ENCODE data around the gene MGAT4D. TPM values are rescaled to one million over a fixed set of nuclear protein-coding genes. Genes with fewer than 3 reads are reported as not detected.
"Not testable (repeated sequence)": the region's sequence is repeated elsewhere in the genome, so short reads cannot be mapped to it uniquely, and the experiment has no call there.

The MGAT4D gene
- total and polyA plus RNA-seq, 4 experiments from 2014 or later, result not detected

GRCh38 chr4:140413130-140413969 lies 84.7 kb downstream of the MGAT4D start:
- CTCF ChIA-PET (ENCODE audit: partially characterized antibody), result interaction anchor here (1.4 kb wide), 1 partner anchor 40 kb away, joined by 3 read pairs; the partner anchor contains the start of gene SCOC
- H3K4me3 Mint-ChIP-seq; H3K36me3 Mint-ChIP-seq; DNase-seq; H3K4me3 ChIP-seq (ENCODE audit: low read length in 2 of 2); H3K27ac ChIP-seq (ENCODE audit: low read depth, low read length); H3K27ac Mint-ChIP-seq; H3K9me3 ChIP-seq (ENCODE audit: control insufficient read depth in 1 of 2, low read length in 2 of 2); H3K27me3 ChIP-seq (ENCODE audit: insufficient read depth, low read length); H3K4me1 ChIP-seq (ENCODE audit: insufficient read depth, low read length); POLR2A ChIA-PET (ENCODE audit: partially characterized antibody); H3K4me1 Mint-ChIP-seq; H3K9me3 Mint-ChIP-seq; H3K36me3 ChIP-seq (ENCODE audit: insufficient read depth, low read length); intact Hi-C loops (cut with micrococcal nuclease): not testable (repeated sequence)
- H3K27me3 Mint-ChIP-seq, result peaks cover 5 to 20% of the 10 kb centered on the region in 2 donors

DNA sequence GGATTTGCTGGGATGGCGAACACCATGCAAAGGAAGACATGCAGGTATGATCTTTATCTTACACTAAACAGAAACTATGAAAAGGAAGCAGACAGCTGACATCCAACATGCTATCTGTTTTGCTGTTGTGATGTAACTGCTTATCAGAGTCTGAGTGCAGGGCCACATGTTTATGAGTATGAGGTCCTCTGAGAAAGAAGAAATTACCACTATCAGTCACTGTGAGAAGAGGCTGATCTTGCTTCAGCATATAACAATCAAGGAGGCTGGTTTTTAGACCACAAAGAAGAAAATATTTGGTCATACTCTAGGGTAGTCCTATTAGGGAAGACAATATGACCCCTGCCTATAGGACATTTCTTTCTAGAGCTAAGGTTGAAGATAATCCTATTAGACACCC lies 89.1 kb downstream of the MGAT4D start:
- no peak for DNase-seq
- Histone ChIP-seq H3K36me3 (ENCODE audit: insufficient read depth, low read length) (no peaks in the 10 kb centered on the region), H3K27ac (ENCODE audit: low read depth, low read length) (no peak overlapping the region), H3K27me3 (ENCODE audit: insufficient read depth, low read length) (no peaks in the 10 kb centered on the region), H3K4me3 (ENCODE audit: low read length in 2 of 2) (no peak overlapping the region), H3K4me1 (ENCODE audit: insufficient read depth, low read length) (no peaks in the 10 kb centered on the region), H3K9me3 (ENCODE audit: control insufficient read depth in 1 of 2, low read length in 2 of 2) (no peaks in the 10 kb centered on the region)
- POLR2A ChIA-PET (ENCODE audit: partially characterized antibody), result no interaction called here
- Mint-ChIP-seq H3K36me3 (no peaks in the 10 kb centered on the region), H3K27ac (no peak overlapping the region), H3K4me3 (no peak overlapping the region), H3K9me3 (no peaks in the 10 kb centered on the region), H3K4me1 (no peaks in the 10 kb centered on the region), H3K27me3 (peaks cover 10 to 29% of the 10 kb centered on the region in 2 donors)
- intact Hi-C loops (cut with micrococcal nuclease), result no loop called here
- CTCF ChIA-PET (ENCODE audit: partially characterized antibody), result no interaction called here

GRCh38 chr4:140406292-140406691 lies 91.8 kb downstream of the MGAT4D start:
- H3K4me1 Mint-ChIP-seq, result no peaks in the 10 kb centered on the region
- POLR2A ChIA-PET (ENCODE audit: partially characterized antibody), result no interaction called here
- H3K36me3 Mint-ChIP-seq, result no peaks in the 10 kb centered on the region
- CTCF ChIA-PET (ENCODE audit: partially characterized antibody), result interaction anchor here (0.6 kb wide), 1 partner anchor 46 kb away, joined by 3 read pairs; no protein-coding TSS in a partner anchor
- Histone ChIP-seq H3K9me3 (ENCODE audit: control insufficient read depth in 1 of 2, low read length in 2 of 2) (no peaks in the 10 kb centered on the region), H3K27ac (ENCODE audit: low read depth, low read length) (no peak overlapping the region), H3K4me3 (ENCODE audit: low read length in 2 of 2) (no peak overlapping the region), H3K27me3 (ENCODE audit: insufficient read depth, low read length) (no peaks in the 10 kb centered on the region), H3K36me3 (ENCODE audit: insufficient read depth, low read length) (no peaks in the 10 kb centered on the region), H3K4me1 (ENCODE audit: insufficient read depth, low read length) (no peaks in the 10 kb centered on the region)
- intact Hi-C loops (cut with micrococcal nuclease), result no loop called here
- H3K4me3 Mint-ChIP-seq, result no peak overlapping the region
- no peak overlapping the region for H3K27ac Mint-ChIP-seq
- no peak for DNase-seq
- no peaks in the 10 kb centered on the region for H3K9me3 Mint-ChIP-seq
- H3K27me3 Mint-ChIP-seq, result peaks cover 8 to 18% of the 10 kb centered on the region in 2 donors

- H3K9me3 Mint-ChIP-seq, result no peaks in the 10 kb centered on the region
- H3K4me3 Mint-ChIP-seq, result no peak overlapping the region
- no peaks in the 10 kb centered on the region for H3K36me3 Mint-ChIP-seq
- H3K27ac Mint-ChIP-seq, result no peak overlapping the region
- Histone ChIP-seq H3K27me3 (ENCODE audit: insufficient read depth, low read length) (no peaks in the 10 kb centered on the region), H3K36me3 (ENCODE audit: insufficient read depth, low read length) (no peaks in the 10 kb centered on the region), H3K4me1 (ENCODE audit: insufficient read depth, low read length) (no peaks in the 10 kb centered on the region), H3K27ac (ENCODE audit: low read depth, low read length) (no peak overlapping the region), H3K4me3 (ENCODE audit: low read length in 2 of 2) (no peak overlapping the region), H3K9me3 (ENCODE audit: control insufficient read depth in 1 of 2, low read length in 2 of 2) (no peaks in the 10 kb centered on the region)
- CTCF ChIA-PET (ENCODE audit: partially characterized antibody), result no interaction called here
- intact Hi-C loops (cut with micrococcal nuclease), result no loop called here
- H3K27me3 Mint-ChIP-seq, result peaks cover 15 to 18% of the 10 kb centered on the region in 2 donors
- POLR2A ChIA-PET (ENCODE audit: partially characterized antibody), result no interaction called here
- no peak for DNase-seq
- H3K4me1 Mint-ChIP-seq, result no peaks in the 10 kb centered on the region
Observed at GRCh38 chr4:140400111-140400510, 98.0 kb downstream of the MGAT4D start.

DNA sequence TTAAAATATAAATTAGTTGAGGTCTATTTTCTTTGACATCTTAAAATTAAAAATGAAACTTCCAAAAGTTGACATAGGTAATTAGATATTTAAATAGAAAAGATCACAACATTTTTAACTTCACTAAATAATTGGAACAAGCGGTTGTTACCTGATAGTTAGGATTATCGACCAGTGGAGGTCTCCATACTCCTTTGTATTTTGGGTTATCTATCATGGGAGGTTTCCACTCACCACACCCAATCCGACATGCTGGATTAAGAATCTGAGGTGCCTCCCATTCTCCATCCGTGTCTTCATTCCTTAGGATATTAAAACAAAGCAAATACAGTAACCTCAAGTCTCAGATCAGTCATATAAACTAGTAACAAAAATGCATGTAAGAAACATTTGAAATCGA lies 102.4 kb downstream of the MGAT4D start:
- H3K9me3 ChIP-seq (ENCODE audit: control insufficient read depth in 1 of 2, low read length in 2 of 2), result no peaks in the 10 kb centered on the region
- H3K27me3 ChIP-seq (ENCODE audit: insufficient read depth, low read length), result no peaks in the 10 kb centered on the region
- intact Hi-C loops (cut with micrococcal nuclease), result no loop called here
- Mint-ChIP-seq H3K4me3 (no peak overlapping the region), H3K27me3 (peaks cover 8 to 13% of the 10 kb centered on the region in 2 donors), H3K9me3 (no peaks in the 10 kb centered on the region), H3K27ac (no peak overlapping the region), H3K36me3 (no peaks in the 10 kb centered on the region), H3K4me1 (no peaks in the 10 kb centered on the region)
- H3K4me1 ChIP-seq (ENCODE audit: insufficient read depth, low read length), result no peaks in the 10 kb centered on the region
- CTCF ChIA-PET (ENCODE audit: partially characterized antibody), result interaction anchor here (1.8 kb wide), 1 partner anchor 35 kb away, joined by 10 read pairs; no protein-coding TSS in a partner anchor
- no peak overlapping the region for H3K4me3 ChIP-seq (ENCODE audit: low read length in 2 of 2)
- POLR2A ChIA-PET (ENCODE audit: partially characterized antibody), result no interaction called here
- no peaks in the 10 kb centered on the region for H3K36me3 ChIP-seq (ENCODE audit: insufficient read depth, low read length)
- no peak for DNase-seq
- no peak overlapping the region for H3K27ac ChIP-seq (ENCODE audit: low read depth, low read length)

Other genes with a start within 250 kb of the MGAT4D start
- gene SCOC, start 124.6 kb downstream of the MGAT4D start, total RNA-seq, result 10 to 100 TPM; 21.8 to 22.8 TPM
- 10 to 100 TPM; 31.1 to 63.7 TPM for gene SCOC, start 124.6 kb downstream of the MGAT4D start, polyA plus RNA-seq
- not detected for gene CLGN, start 70.6 kb downstream of the MGAT4D start, total RNA-seq
- not detected for gene CLGN, start 70.6 kb downstream of the MGAT4D start, polyA plus RNA-seq
- gene ELMOD2, start 25.9 kb upstream of the MGAT4D start, total RNA-seq, result 10 to 100 TPM; 26.2 to 29.8 TPM
- 10 to 100 TPM in 1 of 2 donors, 1 to 10 TPM in 1; 7.2 to 13.0 TPM for gene ELMOD2, start 25.9 kb upstream of the MGAT4D start, polyA plus RNA-seq
- not detected for gene UCP1, start 70.7 kb upstream of the MGAT4D start, total RNA-seq
- not detected for gene UCP1, start 70.7 kb upstream of the MGAT4D start, polyA plus RNA-seq